ENCODE measurements around the gene SPIRE2. TPM values are rescaled to one million over a fixed set of nuclear protein-coding genes. Genes with fewer than 3 reads are reported as not detected.

SPIRE2 gene
- total and polyA plus RNA-seq, 12 donors = 2.8 to 14.4 (median 5.0) TPM

- H3K36me3 ChIP-seq (replicated peaks in 1 of 2) = peaks cover 0 to 95% of the 10 kb centered on the region in 2 donors
- intact Hi-C loops (cut with DNase I) = no loop called here
Observed at GRCh38 chr16:89893642-89894548, 65.6 kb downstream of the SPIRE2 start.

GRCh38 chr16:89895482-89896250, 67.4 kb downstream of the SPIRE2 start:
- no peak for DNase-seq
- Histone ChIP-seq H3K4me1 (replicated peaks in 1 of 2) (peaks cover 0 to 16% of the 10 kb centered on the region in 2 donors), H3K27me3 (no peaks in the 10 kb centered on the region), H3K4me3 (no peak overlapping the region), H3K36me3 (replicated peaks in 1 of 2) (peaks cover 0 to 97% of the 10 kb centered on the region in 2 donors), H3K27ac (no peak overlapping the region), H3K9me3 (replicated peaks in 1 of 3) (no peaks in the 10 kb centered on the region)
- intact Hi-C loops (cut with DNase I) = no loop called here
- TF ChIP-seq CTCF (IDR thresholded peaks at IDR 0.05) (no peak), POLR2A (IDR thresholded peaks at IDR 0.05) (no peak)
- 88 to 91% (median 90%) methylated on average over 19 to 26 of the region's 26 CpGs for WGBS, 4 donors

More at GRCh38 chr16:89893642-89894548, 65.6 kb downstream of the SPIRE2 start:
- DNase-seq = no peak
- Histone ChIP-seq H3K4me3 (no peak overlapping the region), H3K27me3 (no peaks in the 10 kb centered on the region), H3K4me1 (replicated peaks in 1 of 2) (peaks cover 0 to 25% of the 10 kb centered on the region in 2 donors), H3K27ac (no peak overlapping the region), H3K9me3 (replicated peaks in 1 of 3) (no peaks in the 10 kb centered on the region)
- WGBS, 4 donors = 90 to 92% (median 91%) methylated on average over 14 to 45 of the region's 45 CpGs
- no peak for TF ChIP-seq POLR2A (IDR thresholded peaks at IDR 0.05)
- no peak for TF ChIP-seq CTCF (IDR thresholded peaks at IDR 0.05)

GRCh38 chr16:89897204-89897603, 68.9 kb downstream of the SPIRE2 start:
- no peak for DNase-seq
- peaks cover 0 to 86% of the 10 kb centered on the region in 2 donors for H3K36me3 ChIP-seq (replicated peaks in 1 of 2)
- 94 to 98% (median 95%) methylated on average over 11 of the region's 11 CpGs for WGBS, 4 donors
- H3K4me3 ChIP-seq = no peak overlapping the region
- H3K27ac ChIP-seq = no peak overlapping the region
- no peaks in the 10 kb centered on the region for H3K27me3 ChIP-seq
- TF ChIP-seq CTCF (IDR thresholded peaks at IDR 0.05) (no peak), POLR2A (IDR thresholded peaks at IDR 0.05) (no peak)
- intact Hi-C loops (cut with DNase I) = no loop called here
- H3K4me1 ChIP-seq (replicated peaks in 1 of 2) = peaks cover 0 to 8% of the 10 kb centered on the region in 2 donors
- no peaks in the 10 kb centered on the region for H3K9me3 ChIP-seq (replicated peaks in 1 of 3)
